GF-D8 (cell line): ENCODE measurements around the gene KCNAB1.
"Not testable (repeated sequence)": the region's sequence is repeated elsewhere in the genome, so short reads cannot be mapped to it uniquely, and the experiment has no call there.

Experiments used
- DNase-seq: peaks from one replicate; lab custom pipeline; 2025; lab: John Stamatoyannopoulos, UW

KCNAB1 gene

DNA sequence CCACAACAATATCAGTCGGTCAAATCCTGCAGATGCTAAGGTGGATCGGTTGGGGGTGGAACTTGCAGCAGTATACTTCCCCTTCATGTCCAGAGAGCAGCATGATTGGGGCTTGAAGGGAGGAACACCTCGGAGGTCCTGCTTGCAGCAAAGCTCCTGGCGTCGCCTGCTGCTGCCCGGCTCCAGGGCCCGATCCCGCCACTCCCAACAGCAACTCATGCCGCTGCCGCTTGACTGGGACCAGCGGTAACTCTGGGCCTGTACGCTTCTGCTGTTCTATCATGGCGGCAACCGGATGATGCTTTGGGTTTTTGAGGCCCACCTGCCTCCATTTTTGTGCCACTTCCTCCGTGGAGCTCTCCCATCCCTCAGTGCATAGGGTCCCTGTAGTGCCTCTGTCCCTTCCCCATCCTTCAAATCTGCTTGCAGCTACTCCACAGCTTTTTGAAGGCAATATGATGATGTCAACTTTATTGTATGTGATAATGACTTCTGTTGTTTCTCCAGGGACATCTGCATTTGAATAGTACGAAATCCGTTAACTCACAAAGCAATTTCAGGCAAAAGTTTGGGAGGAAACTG lies 56.3 kb downstream of the KCNAB1 start:
- no peak for DNase-seq

GRCh38 chr3:156180077-156180476 lies 59.7 kb downstream of the KCNAB1 start:
- no peak for DNase-seq

DNA sequence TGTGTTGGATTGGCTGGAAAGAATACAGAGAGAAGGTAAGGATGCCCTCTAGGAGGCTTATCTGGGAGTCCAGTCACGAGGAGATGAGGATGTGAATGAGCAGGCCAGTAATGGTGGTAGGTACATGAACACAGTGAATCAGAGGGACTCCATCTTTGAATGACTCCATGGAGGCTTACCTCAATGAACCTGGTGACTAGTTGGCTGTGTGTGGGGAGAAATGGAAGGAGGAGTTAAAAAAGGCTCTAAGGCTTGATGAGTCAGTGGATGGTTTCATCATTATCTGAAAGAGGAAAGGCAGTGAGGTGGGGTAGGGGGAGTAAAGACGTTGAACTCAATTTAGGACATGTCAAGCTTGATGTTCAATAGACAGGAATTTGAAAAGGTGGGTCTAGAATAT lies 61.1 kb downstream of the KCNAB1 start:
- no peak for DNase-seq

- DNase-seq, result no peak
Observed at GRCh38 chr3:156183396-156183795, 63.0 kb downstream of the KCNAB1 start.

DNA sequence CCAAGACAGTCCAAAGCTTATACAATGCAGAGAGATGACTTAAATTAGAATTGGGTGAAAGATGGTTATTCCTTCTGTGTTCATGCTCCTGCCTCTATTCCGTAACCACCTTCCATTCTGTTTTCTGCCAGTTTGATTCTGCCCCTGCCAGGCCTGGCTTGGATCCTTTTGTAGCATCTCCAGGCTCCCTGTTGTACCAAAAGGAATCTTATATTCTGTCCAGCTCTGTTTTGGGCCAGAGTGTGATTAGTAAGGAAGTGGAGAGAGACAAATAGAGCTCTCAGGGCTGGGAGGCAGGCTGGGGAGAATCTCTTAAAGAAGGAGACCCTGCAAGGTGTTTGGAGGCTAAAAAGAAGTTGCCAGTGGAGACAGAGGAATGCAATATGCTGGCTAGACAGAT lies 63.8 kb downstream of the KCNAB1 start:
- DNase-seq, result no peak

- DNase-seq, result no peak
Observed at GRCh38 chr3:156187146-156187769, 66.9 kb downstream of the KCNAB1 start.

- DNase-seq, result no peak
Observed at GRCh38 chr3:156188757-156189156, 68.4 kb downstream of the KCNAB1 start.

DNA sequence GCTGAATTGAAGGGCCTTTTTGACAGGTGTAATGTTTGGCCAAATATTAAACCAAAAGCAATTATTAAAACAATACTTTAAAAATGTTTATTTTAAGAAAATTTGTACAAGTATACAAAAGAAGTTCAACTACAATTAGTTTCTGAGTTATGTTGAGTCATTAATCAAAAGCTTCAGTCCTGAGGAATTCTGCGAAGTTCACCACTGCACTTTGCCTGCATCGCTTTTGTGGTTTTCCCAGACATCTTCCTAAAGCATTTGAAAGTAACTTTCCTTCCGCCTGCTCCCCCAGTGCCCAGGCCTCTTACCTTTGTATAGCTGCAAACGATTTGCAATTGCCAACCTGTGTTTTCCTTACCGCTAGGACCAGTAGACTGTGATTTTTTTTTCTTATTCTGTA lies 69.5 kb downstream of the KCNAB1 start:
- DNase-seq, result no peak

- DNase-seq, result not testable (repeated sequence)
Observed at GRCh38 chr3:156194945-156195344, 74.6 kb downstream of the KCNAB1 start.

GRCh38 chr3:156197152-156197551 lies 76.8 kb downstream of the KCNAB1 start:
- not testable (repeated sequence) for DNase-seq

DNA sequence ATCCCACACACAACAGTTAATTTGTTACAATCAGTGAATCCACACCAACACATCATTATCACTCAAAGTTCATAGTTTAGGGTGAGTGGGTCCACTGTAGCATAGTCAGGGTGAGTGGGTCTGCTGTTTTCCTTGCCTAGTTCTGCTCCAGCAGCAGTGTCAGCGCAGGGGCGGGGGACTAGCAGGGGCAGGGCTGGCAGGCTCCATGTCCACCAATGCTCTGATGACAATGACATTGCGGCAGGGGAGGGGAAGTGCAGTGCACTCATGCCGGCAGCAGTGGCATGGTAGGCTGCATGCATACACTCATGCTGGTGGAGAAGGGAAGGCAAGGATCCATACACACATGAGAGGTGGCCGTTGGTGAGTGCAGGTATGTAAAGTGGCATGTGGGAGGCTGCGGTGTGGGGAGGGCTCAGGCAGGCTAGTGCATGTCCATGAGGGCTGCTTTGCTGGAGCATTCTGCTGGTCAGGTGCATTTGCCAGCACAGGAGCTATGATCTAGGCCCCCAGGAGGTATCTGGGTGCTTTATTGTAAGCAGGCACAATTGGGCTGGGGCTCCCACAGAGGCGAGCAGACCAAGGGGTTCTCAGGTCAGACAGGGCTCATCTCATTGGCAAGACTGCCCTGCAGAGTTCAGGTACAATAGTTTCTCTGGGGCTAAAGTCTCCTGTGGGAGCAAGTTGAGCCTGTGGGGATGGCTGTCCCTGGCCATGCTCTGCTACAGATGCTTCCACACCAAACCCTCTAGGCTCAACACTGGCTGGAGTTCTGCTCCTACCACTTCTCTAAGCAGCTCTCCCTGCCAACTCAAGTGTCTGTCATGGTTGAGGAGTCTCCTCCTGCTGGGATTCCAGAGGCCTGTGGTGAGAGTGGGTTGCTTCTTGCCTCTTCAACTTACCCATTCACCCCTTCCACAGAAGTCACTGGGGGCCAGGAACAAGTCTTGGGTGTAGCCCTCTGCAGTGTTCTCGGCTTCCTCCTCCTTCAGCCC lies 81.3 kb downstream of the KCNAB1 start:
- no peak for DNase-seq

DNA sequence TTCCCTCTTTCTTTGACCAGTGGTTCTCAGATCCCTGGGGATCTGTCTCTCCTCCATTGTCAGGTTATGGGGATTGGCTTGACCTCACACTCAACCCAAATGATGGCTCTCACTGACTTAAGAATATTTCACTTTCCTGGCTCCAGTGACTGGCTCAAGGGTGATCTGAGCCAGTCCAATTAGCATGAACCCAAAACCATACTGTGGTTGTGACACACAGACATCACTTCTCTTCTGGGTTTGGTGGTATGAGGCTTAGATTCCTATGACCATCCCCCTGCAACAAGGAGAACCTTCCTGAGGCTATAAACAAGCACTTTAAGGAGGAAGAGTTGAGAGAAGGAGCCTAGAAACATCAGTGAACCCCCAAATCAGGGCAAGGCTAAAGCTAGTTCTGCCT lies 85.8 kb downstream of the KCNAB1 start:
- no peak for DNase-seq

DNA sequence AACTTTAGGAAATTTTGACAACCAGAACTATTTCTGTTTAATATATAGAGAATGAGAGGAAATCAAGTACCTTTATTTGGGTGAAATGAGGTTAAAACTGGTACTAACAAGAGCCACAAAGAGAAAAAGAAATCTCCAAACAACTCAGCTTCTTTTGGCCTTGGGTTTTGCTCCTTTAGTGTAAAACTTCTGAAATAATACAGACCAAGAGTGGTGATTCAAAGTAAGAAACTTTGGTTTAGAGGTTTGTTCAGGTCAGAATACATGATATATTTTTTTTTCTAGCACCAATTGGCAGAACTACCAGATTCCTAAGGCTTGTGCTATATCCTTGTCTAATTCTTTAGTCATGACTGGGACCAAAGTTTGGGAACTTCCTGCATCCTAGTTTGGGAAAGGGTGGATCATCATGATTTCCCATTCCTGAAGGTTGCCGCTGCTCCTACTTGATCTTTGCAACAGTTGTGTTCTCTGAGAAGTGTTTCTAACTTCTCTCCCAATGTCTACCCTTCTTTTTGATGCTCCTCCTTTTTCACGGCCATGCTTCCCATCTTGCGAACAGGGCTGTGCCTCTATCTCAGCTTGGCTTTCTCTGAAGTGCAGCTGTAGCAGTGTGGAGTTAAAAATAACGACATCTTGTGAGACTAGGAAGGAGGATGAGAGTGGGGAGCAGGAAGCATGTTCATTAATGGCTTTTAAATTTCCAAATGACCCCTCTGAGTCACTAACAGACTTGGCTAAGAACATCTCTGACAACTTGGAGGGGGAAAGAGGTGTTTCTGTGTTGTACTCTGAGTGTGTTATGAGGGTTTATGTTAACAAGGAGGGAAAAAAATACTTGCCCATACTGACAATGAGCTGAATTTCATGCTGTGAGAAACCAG lies 87.7 kb downstream of the KCNAB1 start:
- DNase-seq, result no peak

DNA sequence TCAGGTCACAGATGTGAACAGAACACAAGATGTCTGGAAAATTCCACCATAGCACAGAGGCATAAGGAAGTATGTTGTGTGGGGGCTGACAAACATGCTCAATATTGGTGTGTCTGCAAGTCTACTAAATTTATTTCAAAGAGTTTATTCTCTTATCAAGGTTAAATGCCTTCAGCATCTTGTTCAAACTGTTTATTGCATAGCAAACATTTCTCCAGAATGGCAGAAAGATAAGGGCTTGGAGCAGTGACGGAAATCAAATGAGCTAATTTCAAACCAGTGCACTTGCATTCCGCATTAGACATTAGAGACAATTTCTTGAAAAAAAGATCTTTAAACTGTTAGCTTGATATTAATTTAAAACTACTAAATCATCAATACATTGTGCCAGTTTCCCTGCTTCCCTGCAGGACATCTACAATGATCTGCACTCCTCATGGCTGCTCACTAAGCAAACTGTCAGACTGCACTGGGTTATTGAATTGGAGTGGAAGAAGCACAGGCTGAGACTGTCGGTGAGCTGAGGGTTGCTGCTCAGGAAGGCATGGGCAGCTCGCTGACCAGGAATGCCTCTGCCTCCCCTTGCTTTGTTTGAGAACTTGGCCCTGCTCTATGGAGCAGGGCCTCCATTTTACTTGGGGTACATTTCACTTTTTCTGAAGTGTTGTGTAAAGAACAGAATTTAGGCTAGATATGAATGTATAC lies 89.4 kb downstream of the KCNAB1 start:
- DNase-seq, result no peak

DNA sequence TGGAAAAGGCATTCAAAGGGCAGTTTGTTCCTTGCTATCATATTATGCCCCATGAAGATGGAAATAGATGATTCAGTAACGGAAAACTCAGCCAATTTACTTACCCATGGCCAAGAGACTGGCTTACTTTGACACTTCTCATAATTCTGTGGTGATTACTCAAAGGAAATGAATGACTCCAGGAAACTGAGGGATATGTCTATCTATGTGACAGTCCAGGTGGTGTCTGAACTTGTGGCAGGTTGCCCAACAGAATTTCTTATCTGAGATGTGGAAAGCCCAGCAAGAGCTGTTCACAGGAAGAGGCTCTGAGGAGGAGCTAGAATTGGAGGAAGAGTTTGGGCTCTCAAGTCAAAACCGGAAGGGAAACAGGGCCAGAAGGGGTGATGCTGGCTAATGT lies 91.2 kb downstream of the KCNAB1 start:
- no peak for DNase-seq

DNA sequence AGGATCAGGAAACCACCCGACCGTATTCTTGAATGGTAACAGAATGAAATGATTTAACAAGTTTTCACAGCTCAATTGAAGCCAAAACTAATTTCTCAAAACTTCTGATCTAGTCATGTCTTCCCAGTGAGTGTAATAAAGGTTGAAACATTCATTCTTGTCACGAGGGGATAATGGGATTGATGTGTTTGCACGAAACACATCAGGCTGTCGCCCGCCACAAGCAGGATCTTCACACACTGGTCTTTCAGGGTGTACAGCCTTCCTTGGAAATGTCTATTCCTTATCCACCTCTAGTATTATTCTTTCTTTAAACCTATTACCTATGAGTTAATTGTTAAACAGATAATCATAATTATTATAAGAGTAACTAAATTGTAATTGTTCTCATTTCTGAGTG lies 94.3 kb downstream of the KCNAB1 start:
- no peak for DNase-seq

- no peak for DNase-seq
Observed at GRCh38 chr3:156215751-156216150, 95.4 kb downstream of the KCNAB1 start.

GRCh38 chr3:156216216-156216615 lies 95.8 kb downstream of the KCNAB1 start:
- no peak for DNase-seq

- DNase-seq, result no peak
Observed at GRCh38 chr3:156216852-156217251, 96.5 kb downstream of the KCNAB1 start.

DNA sequence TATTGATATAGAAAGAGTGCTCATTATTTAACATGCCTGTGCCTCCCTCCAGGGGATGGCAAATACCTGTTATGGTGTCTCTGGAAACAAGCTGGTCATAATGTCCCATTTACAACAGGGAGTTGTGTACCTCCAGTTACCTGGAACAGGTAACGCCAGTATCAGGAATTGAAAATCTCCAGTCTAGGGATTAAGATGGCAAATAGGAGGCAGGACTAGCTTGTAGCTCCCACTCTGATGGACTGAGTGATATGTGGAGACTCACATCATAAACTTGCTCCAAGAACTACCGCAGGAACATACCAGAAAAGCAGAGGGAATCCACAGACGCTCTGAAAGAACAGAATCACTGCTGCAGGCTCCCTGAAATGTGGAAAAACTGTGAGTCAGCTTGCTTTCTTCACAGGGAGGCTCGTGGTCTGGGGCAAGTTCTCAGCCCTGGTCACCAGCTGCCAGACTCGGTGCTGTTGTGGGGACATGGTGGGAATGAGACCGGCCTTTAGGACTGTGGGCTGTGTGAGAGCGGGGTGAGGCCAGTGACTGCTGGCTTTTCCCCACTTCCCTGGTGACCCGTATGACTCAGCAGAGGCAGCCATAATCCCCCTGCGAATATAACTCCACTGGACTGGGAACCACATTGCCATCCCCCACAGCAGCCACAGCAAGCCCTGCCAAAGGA lies 97.4 kb downstream of the KCNAB1 start:
- DNase-seq, result no peak

GRCh38 chr3:156218353-156218744 lies 98.0 kb downstream of the KCNAB1 start:
- no peak for DNase-seq
